HepG2 (cell line): ENCODE data around the gene C20orf96. TPM values are rescaled to one million over a fixed set of nuclear protein-coding genes. Genes with fewer than 3 reads are reported as not detected.

Experiments used
- CBX1 ChIP-seq: IDR thresholded peaks from one replicate; pipeline ENCODE4 v1.6.1; 2016; ENCODE audit warnings: antibody characterized with exemption, low read depth
- KAT7 ChIP-seq: IDR thresholded peaks from 2 replicates; pipeline ENCODE4 v1.6.1; 2018; ENCODE audit warnings: borderline replicate concordance, missing compliant biosample characterization
- SIN3B ChIP-seq: fragments of 150-350 bp; IDR thresholded peaks from 2 replicates; pipeline ENCODE4 v1.6.1; 2014; ENCODE audit warnings: low read length
- TEAD3 ChIP-seq: optimal IDR thresholded peaks from 2 replicates; pipeline ENCODE3; 2016; ENCODE audit warnings: borderline replicate concordance
- ZNF317 ChIP-seq: sonication (generic); formaldehyde crosslinking; IDR thresholded peaks from 2 replicates; pipeline ENCODE4 v1.5.0; 2020; ENCODE audit warnings: mild to moderate bottlenecking, missing genetic modification reagents
- ZNF451 ChIP-seq: sonication (generic); formaldehyde crosslinking; IDR thresholded peaks from 2 replicates; pipeline ENCODE4 v1.5.0; 2020; ENCODE audit warnings: mild to moderate bottlenecking, missing genetic modification reagents
- ZNF713 ChIP-seq: sonication (generic); formaldehyde crosslinking; IDR thresholded peaks from 2 replicates; pipeline ENCODE4 v1.4.0; 2020; ENCODE audit warnings: mild to moderate bottlenecking, missing genetic modification reagents
- polyA plus RNA-seq, 8 experiments: library from polyadenylated mRNA; depleted of rRNA in 3 of 8; stranded (reverse) in 7 of 8; unstranded in 1 of 8; fragments of >200 nt; fragmentation: Illumina TruSeq in 4 of 8; extraction: Trizol in 4 of 8; gene quantifications; 2 replicates each; pipeline versions ENCODE4 v1.2.1 to v1.2.3, GENCODE V29; 2011 to 2016; ENCODE audit warnings: low read depth in 4 of 8, missing spikeins in 1 of 8, mixed read lengths in 1 of 8; ENCODE audit not compliant: insufficient read depth in 1 of 8
- total RNA-seq, 5 experiments: library from RNA; depleted of rRNA; stranded (reverse); fragments of >200 nt; fragmentation: Illumina TruSeq; extraction: Trizol; gene quantifications; 2 replicates each; pipeline ENCODE4 v1.2.3, GENCODE V29; 2016; ENCODE audit warnings: low read depth in 1 of 5
- TF ChIP-seq, protein P1 (sequence below): sonication (generic); formaldehyde crosslinking; IDR thresholded peaks from 2 replicates; pipeline ENCODE4 v1.4.0; 2020; ENCODE audit warnings: mild to moderate bottlenecking, missing genetic modification reagents, borderline replicate concordance
- TF ChIP-seq, protein P2 (sequence below): sonication (generic); formaldehyde crosslinking; IDR thresholded peaks from 2 replicates; pipeline ENCODE4 v1.5.1; 2020; ENCODE audit warnings: missing genetic modification reagents, mild to moderate bottlenecking, borderline replicate concordance
- TF ChIP-seq, protein P3 (sequence below): sonication (generic); formaldehyde crosslinking; IDR thresholded peaks from 2 replicates; pipeline ENCODE4 v1.4.0; 2020; ENCODE audit warnings: mild to moderate bottlenecking, missing genetic modification reagents
- TF ChIP-seq, protein P4 (sequence below): sonication (generic); formaldehyde crosslinking; IDR thresholded peaks from 2 replicates; pipeline ENCODE4 v1.4.0; 2020; ENCODE audit warnings: missing genetic modification reagents
- TF ChIP-seq, protein P5 (sequence below): sonication (generic); formaldehyde crosslinking; IDR thresholded peaks from 2 replicates; pipeline ENCODE4 v1.5.0; 2020; ENCODE audit warnings: missing genetic modification reagents, mild to moderate bottlenecking, borderline replicate concordance
- TF ChIP-seq, protein P6 (sequence below): sonication (generic); formaldehyde crosslinking; conservative IDR thresholded peaks from 2 replicates; pipeline ENCODE4 v1.8.0; 2022; ENCODE audit warnings: missing genetic modification reagents

Gene C20orf96
- total and polyA plus RNA-seq, 2 of the 13 experiments (the other 11 are each of a cell fraction or from before 2014, with no cell fraction given) = 3.8 to 20.6 TPM

DNA sequence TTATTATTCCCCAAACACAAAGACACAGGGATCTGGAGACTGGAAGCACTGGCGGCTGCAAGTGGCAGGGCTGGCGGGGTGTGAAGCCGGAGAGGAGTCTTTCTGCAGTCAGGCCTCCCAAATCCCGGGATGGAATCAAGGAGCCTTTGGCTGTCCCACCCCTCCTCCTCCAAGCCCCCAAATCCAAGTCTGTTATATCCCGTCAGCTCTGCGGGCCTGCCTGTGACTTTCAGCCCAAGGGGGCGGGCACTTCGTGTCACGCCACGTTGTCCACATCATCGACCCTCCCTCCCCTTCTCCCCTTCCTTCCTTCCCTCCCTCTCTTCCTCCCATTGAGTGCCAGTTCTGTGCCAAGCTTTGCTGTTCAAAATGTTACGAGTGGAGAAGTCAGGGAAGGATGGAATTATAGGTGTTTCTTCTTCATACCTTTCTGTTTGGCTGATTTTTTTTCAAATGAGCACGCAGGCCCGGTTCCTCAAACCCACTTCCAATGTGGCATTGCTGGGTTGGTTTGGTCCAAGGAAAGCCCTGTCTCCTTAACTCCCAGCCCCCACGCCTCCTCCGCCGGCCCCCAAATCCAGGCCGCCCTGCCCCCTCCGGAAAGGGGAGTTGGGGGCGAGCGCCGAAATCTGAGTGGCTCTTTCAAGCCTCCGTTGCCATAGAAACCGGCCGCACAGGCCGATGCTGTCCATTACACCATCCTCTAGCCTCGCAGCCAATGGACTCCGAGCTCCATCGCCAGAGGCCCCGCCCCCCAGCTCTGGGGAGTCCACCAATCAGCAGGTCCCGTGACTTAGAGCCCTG, 19.5 kb upstream of the C20orf96 start (continued):
- TF ChIP-seq, protein P1, sequence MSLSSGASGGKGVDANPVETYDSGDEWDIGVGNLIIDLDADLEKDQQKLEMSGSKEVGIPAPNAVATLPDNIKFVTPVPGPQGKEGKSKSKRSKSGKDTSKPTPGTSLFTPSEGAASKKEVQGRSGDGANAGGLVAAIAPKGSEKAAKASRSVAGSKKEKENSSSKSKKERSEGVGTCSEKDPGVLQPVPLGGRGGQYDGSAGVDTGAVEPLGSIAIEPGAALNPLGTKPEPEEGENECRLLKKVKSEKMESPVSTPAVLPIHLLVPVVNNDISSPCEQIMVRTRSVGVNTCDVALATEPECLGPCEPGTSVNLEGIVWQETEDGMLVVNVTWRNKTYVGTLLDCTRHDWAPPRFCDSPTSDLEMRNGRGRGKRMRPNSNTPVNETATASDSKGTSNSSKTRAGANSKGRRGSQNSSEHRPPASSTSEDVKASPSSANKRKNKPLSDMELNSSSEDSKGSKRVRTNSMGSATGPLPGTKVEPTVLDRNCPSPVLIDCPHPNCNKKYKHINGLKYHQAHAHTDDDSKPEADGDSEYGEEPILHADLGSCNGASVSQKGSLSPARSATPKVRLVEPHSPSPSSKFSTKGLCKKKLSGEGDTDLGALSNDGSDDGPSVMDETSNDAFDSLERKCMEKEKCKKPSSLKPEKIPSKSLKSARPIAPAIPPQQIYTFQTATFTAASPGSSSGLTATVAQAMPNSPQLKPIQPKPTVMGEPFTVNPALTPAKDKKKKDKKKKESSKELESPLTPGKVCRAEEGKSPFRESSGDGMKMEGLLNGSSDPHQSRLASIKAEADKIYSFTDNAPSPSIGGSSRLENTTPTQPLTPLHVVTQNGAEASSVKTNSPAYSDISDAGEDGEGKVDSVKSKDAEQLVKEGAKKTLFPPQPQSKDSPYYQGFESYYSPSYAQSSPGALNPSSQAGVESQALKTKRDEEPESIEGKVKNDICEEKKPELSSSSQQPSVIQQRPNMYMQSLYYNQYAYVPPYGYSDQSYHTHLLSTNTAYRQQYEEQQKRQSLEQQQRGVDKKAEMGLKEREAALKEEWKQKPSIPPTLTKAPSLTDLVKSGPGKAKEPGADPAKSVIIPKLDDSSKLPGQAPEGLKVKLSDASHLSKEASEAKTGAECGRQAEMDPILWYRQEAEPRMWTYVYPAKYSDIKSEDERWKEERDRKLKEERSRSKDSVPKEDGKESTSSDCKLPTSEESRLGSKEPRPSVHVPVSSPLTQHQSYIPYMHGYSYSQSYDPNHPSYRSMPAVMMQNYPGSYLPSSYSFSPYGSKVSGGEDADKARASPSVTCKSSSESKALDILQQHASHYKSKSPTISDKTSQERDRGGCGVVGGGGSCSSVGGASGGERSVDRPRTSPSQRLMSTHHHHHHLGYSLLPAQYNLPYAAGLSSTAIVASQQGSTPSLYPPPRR (CRISPR knock-in tag) = no peak
- TF ChIP-seq, protein P2, sequence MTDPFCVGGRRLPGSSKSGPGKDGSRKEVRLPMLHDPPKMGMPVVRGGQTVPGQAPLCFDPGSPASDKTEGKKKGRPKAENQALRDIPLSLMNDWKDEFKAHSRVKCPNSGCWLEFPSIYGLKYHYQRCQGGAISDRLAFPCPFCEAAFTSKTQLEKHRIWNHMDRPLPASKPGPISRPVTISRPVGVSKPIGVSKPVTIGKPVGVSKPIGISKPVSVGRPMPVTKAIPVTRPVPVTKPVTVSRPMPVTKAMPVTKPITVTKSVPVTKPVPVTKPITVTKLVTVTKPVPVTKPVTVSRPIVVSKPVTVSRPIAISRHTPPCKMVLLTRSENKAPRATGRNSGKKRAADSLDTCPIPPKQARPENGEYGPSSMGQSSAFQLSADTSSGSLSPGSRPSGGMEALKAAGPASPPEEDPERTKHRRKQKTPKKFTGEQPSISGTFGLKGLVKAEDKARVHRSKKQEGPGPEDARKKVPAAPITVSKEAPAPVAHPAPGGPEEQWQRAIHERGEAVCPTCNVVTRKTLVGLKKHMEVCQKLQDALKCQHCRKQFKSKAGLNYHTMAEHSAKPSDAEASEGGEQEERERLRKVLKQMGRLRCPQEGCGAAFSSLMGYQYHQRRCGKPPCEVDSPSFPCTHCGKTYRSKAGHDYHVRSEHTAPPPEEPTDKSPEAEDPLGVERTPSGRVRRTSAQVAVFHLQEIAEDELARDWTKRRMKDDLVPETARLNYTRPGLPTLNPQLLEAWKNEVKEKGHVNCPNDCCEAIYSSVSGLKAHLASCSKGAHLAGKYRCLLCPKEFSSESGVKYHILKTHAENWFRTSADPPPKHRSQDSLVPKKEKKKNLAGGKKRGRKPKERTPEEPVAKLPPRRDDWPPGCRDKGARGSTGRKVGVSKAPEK = no peak
- TF ChIP-seq ZNF451 (CRISPR knock-in tag) (no peak), SIN3B (no peak; the same call in 1 of the 2 replicates), KAT7 (no peak; the same call in none of the 2 replicates), TEAD3 (CRISPR knock-in tag) (peak; percentile 62), ZNF317 (peak; percentile 87; the same call in 1 of the 2 replicates), CBX1 (no peak), ZNF713 (CRISPR knock-in tag) (no peak)
- TF ChIP-seq, protein P3, sequence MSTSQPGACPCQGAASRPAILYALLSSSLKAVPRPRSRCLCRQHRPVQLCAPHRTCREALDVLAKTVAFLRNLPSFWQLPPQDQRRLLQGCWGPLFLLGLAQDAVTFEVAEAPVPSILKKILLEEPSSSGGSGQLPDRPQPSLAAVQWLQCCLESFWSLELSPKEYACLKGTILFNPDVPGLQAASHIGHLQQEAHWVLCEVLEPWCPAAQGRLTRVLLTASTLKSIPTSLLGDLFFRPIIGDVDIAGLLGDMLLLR (CRISPR knock-in tag) = no peak; the same call in 1 of the 2 replicates
- TF ChIP-seq, protein P4, sequence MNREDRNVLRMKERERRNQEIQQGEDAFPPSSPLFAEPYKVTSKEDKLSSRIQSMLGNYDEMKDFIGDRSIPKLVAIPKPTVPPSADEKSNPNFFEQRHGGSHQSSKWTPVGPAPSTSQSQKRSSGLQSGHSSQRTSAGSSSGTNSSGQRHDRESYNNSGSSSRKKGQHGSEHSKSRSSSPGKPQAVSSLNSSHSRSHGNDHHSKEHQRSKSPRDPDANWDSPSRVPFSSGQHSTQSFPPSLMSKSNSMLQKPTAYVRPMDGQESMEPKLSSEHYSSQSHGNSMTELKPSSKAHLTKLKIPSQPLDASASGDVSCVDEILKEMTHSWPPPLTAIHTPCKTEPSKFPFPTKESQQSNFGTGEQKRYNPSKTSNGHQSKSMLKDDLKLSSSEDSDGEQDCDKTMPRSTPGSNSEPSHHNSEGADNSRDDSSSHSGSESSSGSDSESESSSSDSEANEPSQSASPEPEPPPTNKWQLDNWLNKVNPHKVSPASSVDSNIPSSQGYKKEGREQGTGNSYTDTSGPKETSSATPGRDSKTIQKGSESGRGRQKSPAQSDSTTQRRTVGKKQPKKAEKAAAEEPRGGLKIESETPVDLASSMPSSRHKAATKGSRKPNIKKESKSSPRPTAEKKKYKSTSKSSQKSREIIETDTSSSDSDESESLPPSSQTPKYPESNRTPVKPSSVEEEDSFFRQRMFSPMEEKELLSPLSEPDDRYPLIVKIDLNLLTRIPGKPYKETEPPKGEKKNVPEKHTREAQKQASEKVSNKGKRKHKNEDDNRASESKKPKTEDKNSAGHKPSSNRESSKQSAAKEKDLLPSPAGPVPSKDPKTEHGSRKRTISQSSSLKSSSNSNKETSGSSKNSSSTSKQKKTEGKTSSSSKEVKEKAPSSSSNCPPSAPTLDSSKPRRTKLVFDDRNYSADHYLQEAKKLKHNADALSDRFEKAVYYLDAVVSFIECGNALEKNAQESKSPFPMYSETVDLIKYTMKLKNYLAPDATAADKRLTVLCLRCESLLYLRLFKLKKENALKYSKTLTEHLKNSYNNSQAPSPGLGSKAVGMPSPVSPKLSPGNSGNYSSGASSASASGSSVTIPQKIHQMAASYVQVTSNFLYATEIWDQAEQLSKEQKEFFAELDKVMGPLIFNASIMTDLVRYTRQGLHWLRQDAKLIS = no peak
- TF ChIP-seq, protein P5, sequence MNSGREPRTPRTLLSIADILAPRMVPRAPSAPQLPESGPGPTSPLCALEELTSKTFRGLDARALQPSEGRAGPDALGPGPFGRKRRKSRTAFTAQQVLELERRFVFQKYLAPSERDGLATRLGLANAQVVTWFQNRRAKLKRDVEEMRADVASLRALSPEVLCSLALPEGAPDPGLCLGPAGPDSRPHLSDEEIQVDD = no peak; the same call in 1 of the 2 replicates
- TF ChIP-seq, protein P6, sequence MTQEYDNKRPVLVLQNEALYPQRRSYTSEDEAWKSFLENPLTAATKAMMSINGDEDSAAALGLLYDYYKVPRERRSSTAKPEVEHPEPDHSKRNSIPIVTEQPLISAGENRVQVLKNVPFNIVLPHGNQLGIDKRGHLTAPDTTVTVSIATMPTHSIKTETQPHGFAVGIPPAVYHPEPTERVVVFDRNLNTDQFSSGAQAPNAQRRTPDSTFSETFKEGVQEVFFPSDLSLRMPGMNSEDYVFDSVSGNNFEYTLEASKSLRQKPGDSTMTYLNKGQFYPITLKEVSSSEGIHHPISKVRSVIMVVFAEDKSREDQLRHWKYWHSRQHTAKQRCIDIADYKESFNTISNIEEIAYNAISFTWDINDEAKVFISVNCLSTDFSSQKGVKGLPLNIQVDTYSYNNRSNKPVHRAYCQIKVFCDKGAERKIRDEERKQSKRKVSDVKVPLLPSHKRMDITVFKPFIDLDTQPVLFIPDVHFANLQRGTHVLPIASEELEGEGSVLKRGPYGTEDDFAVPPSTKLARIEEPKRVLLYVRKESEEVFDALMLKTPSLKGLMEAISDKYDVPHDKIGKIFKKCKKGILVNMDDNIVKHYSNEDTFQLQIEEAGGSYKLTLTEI = no peak
